Thyroid gland (tissue), 4 donors: Measurements from ENCODE around the gene VHLL.

ENCODE experiments used
- CTCF ChIP-seq, 6 experiments: fragments of 200-600 bp in 3 of 6; fragments of 450-650 bp in 3 of 6; sonication (generic) in 3 of 6; IDR thresholded peaks; one replicate each; pipeline ENCODE4 v1.5.1; 2016 to 2019; ENCODE audit warnings: antibody characterized with exemption in 6 of 6, mild to moderate bottlenecking in 2 of 6, inconsistent platforms in 1 of 6, moderate library complexity in 1 of 6
- POLR2A ChIP-seq, 2 donors: fragments of 450-650 bp; IDR thresholded peaks; one replicate each; pipeline ENCODE4 v1.6.1; 2017; ENCODE audit warnings: antibody characterized with exemption in 2 of 2, mild to moderate bottlenecking in 2 of 2, moderate library complexity in 1 of 2

GRCh38 chr1:156276532-156276931, 22.6 kb downstream of the VHLL start:
- TF ChIP-seq POLR2A (IDR thresholded peaks at IDR 0.05) = no peak
- TF ChIP-seq CTCF (IDR thresholded peaks at IDR 0.05) = no peak
